ENCODE data around the gene NF2. TPM values are rescaled to one million over a fixed set of nuclear protein-coding genes. Genes with fewer than 3 reads are reported as not detected.
A peak's percentile ranks its signal among the peaks of the same experiment; 100 is the strongest.

Gene NF2
- polyA plus RNA-seq, 3 donors: 25.9 to 31.5 (median 29.3) TPM

- no peak for DNase-seq
These were observed 96.9 kb downstream of the NF2 start for GRCh38 chr22:29700206-29700899.

DNA sequence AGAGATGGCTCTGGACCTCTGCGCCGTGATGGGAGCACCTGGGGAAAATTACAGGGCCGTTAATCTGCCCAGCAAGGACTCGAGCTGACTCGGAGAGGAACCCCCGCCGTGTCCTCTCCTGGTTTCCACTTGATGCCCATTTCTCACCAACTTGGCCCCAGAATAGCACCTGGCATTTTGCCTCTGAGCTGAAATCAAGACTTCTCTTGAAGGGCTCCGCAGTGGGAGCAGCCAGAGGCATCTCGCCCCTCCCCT lies 97.4 kb downstream of the NF2 start:
- no peak for DNase-seq

DNA sequence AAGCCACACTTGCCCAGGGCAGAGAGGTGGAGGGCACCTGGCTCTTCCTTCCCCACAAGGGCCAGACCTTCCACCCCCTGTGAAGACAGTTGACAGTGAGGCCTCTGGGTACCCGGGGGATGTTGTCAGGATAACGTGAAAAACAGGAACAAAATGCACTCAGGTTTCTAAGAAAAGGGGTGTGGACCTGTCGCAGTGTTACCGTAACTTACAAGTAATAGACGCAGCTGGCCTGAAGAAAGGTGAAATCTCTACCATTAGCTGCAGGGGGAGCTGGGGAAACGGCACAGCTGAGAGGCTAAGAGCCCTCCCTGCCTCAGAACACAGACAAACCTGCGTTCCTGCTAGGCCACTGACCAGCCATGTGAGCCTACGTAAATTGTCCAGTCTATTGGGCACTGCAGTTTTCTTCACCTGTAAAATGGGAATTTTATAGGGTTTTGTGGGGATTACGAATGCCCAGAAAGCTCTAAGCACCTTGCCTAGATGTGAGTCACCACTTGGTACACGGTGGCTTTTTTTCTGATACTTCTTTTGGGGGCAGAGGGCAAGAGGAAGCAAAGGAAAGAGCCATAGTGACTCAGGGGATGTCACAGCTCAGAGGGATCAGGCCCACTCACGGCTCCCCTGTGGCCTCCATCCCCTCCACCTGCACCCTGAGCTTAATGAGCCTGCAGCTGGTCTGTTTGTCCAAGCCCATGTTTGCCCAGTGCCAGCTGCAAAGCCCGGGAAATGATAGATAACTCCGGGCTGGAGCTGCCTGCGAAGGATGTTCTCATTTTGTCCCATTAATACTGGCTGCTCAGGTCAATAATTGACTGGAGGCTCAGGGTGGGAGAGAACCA lies 97.9 kb downstream of the NF2 start:
- no peak for DNase-seq

- no peak for DNase-seq
These were observed 98.8 kb downstream of the NF2 start for GRCh38 chr22:29702000-29702930.

- no peak for DNase-seq
These were observed 99.6 kb downstream of the NF2 start for GRCh38 chr22:29702931-29703501.

GRCh38 chr22:29703569-29704195 lies 100.2 kb downstream of the NF2 start:
- DNase-seq: no peak

DNA sequence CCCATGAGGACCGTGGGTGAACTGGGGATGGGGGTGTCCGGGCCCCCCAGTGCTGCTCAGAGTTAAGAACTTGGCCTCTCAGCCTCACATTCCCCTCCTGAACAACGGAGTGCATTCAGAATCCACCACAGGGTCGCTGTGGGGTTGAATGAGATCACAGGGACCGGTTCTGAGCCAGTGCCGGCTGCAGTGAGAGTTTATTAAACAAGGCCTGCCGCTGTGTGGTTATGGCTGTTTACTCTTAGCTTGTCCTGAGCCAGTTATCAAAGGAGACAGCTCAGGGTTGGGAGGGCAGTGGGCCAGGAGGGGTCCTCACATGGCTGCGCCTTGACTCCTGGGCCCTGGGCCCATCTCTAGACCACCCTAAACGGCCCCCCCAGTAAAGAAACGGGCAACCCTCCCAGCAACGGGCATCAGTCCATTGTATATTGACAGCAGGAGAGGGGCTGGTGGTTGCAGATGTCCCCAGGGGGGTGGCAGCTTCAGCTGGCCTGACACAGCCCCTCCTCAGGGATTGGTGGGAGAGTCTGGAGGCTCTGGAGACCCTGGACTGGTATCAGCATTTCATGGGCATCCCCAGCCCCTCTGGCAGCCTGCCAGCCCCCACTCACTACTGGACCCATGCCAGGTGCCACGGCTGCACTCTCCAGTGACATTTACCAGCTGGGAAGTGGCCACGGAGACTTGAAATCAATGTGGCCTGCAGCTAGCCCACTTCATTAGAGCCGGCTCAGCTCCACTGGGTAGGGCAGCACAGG lies 101.3 kb downstream of the NF2 start:
- no peak for DNase-seq

- no peak for DNase-seq
These were observed 102.2 kb downstream of the NF2 start for GRCh38 chr22:29705651-29706050.

GRCh38 chr22:29706486-29706885 lies 103.1 kb downstream of the NF2 start:
- DNase-seq: no peak

- DNase-seq: no peak
These were observed 103.6 kb downstream of the NF2 start for GRCh38 chr22:29707010-29707409.

DNA sequence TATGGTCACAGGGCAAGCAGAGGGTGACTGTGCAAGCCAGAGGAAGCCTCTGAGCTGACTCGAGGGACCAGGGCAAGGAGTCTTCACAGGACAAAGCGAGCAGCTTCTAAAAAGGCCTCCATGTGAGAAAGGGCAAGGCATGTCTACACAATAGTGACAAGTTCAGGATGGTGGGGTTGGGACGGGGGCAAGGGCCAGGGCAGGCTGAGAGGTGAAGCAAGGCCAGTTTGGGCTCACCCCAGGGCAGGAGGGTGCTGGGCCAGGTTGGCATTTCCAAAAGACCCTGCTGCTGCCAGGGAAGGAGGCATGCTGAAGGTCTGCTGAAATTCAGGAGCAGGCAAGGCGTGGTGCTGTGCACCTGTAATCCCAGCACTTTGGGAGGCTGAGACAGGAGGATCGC lies 104.0 kb downstream of the NF2 start:
- no peak for DNase-seq

GRCh38 chr22:29710193-29710592 lies 106.8 kb downstream of the NF2 start:
- DNase-seq: no peak

DNA sequence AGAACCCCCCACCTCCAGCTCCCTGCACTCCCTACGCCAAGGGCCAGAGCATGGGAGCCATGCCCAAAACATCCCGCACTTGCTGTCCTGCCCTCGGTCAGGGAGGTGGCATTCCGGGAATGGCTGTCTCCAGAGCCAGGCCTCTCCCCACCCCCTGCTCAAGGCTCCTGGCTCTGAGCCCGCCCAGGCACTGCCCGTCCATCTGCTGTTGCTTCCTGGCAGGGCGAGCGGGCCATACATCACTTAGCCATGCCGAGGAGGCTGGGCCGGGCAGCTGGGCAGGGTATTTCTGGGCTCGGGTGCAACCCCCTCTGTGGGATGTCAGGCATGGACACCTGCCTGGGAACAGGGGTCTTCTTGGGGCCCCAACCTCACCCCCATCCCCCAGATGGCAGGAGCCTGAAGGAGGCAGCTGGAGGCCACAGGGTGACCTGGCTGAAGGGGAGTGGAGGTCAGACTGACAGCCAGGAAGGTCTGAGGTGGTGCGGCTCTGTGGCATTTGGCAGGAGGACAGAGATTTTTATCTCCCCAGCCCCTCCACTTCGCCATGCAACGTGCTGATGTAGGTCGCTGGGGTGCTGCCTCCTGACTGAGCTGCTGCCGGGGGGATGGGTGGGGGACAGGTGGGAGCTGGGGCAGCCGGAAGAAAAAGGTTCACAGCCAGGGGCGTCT lies 107.6 kb downstream of the NF2 start:
- DNase-seq: no peak

- no peak for DNase-seq
These were observed 108.7 kb downstream of the NF2 start for GRCh38 chr22:29712119-29712518.

DNA sequence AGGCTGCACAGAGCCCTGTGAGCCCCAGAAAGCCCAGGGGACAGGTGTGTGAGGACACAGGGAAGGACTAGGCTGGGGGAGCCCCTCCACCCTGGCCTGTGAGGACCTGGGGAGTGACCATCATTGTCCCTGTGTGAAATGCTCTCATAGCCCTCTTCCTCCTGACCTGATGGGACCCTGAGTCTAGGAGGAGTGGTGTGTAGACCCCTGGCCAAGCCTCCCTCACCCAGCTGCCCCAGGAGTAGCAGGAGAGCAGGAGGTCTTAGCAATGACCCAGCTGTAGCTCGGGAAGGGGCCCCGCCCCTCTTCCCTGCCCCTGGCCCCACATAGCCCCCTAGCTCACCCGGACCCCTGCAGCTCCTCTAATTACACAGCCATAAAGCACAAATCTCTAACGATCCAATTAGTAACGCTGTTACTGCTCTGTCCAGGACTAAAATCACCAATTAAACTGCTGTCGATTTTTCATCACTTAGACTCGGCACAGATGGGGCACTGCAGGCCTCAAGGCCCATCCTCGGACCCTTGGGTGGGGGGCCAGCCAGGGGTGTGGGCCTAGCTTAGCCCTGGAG lies 109.8 kb downstream of the NF2 start:
- DNase-seq: no peak

GRCh38 chr22:29715240-29715639 lies 111.8 kb downstream of the NF2 start:
- no peak for DNase-seq

DNA sequence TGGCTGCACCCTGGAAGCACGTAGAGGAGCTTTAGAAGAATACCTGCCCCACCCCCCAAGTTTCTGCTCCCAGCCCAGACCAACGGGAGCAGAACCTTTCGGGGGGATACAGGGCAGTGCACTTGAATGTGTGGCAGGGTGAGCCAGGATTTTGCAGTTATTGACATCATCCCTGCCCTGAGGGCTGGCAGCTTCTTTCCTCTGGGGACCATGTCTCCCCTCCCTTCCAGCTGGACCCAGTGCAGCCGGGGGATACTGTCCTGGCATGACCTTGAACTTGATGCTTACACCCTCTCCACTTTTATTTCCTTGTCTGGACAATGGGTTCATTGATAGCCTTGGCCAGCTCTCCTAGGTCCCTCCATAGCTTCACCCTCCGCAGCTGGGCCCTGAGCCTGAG lies 112.3 kb downstream of the NF2 start:
- DNase-seq: no peak

DNA sequence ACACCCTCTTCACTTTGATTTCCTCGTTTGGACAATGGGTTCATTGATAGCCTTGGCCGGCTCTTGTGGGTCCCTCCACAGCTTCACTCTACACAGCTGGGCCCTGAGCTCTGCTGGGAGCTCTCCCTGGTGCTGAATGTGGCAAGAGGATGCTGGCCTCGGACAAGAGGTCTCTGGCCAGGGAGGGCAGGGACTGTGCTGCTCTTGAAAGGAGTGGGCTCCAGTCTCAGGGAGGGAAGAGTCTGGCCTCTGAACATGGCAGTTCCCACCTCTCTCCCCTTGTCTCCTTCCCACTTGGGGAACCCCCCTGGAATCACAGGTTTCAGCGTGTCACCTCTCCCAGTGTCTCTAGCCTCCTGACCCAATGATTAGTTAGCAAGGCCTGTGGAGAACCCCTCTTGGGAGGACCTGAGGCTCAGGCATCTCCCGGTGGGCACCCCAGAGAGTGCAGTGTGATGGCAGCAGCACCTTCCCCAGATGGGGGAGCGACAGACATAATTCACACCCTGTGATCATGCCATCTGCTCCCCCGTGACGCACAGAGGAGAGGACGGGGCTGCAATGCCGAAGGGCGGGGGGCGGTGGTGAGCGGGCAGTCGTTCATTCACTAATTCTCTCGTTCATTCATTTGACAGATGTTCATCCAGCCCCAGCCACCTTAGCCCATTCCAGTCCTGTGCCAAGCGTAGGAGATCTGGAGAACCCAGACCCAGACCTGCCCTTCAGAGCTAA lies 113.5 kb downstream of the NF2 start:
- peak; percentile 89 for DNase-seq

DNA sequence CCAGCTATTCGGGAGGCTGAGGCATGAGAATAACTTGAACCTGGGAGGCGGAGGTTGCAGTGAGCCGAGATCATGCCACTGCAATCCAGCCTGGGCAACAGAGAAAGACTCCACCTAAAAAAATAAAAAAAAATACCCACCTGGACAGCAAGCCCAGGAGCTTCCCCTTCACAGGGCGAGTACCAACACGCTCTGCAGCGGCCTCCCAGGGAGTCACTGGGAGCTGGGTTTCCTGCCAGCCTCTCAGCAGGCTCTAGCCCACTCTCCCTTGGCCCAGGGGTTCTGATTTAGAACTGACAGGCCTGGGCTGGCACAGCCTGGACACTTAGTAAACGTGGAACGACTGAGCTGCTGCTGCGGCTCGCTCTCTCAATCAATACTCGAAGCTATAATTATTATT lies 114.4 kb downstream of the NF2 start:
- DNase-seq: no peak
